ENCODE results near the gene INAFM2.
A peak's percentile ranks its signal among the peaks of the same experiment; 100 is the strongest.

Gene INAFM2

GRCh38 chr15:40306371-40306770, 17.1 kb upstream of the INAFM2 start:
- DNase-seq (ENCODE audit: low read depth in 3 of 3), result no peak

GRCh38 chr15:40306908-40307307, 16.6 kb upstream of the INAFM2 start:
- no peak for DNase-seq (ENCODE audit: low read depth in 3 of 3)

DNA sequence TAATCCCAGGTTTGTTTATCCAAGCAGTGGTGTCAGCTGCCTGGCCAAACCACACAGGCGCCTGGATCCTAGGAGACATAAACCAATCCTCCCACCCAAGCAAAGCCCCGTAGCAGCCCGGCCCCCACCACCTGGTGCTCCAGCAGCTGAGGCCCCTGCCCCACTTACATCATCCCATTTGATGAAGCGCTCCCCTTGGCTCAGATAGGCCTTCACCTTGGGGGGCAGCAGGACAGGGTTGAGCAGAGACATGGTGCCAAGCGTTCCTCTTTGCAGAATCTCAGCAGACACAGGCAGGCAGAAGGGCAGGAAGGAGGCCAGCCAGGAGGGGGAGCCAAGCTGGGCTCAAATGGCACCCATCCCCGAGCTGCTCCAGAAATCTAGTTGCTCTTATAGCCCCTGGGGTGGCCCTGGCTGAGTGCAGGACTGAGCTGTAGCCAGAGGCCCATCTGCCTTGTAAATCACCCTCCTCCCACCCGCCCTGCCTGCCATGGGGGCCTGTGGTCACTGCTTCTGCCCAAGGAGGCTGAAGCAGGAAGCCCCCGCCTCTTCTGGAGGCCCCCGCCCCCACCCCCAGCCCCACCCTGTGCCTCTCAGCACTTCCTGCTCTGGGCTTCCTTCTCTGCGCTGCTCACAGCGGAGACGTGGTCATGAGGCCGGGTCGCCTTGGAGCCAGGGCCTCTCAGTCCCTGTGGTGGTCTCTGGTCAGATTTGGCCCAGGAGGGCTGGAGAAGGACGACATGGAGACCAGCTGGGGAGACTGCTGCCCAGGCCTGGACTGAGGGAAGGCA, 15.9 kb upstream of the INAFM2 start, which contains the start of gene PLCB2:
TSS of gene PLCB2 (minus strand) at position 515 of the 791 bp plus-strand sequence. CDS start at position 252, 263 bp downstream.
- DNase-seq (ENCODE audit: low read depth in 3 of 3), result peak in 2 of 3 experiments; percentile 32 to 61

- no peak for DNase-seq (ENCODE audit: low read depth in 3 of 3)
These were observed 14.1 kb upstream of the INAFM2 start for GRCh38 chr15:40309344-40309862.

- peak in 2 of 3 experiments; percentile 33 to 61 for DNase-seq (ENCODE audit: low read depth in 3 of 3)
These were observed 13.2 kb upstream of the INAFM2 start for GRCh38 chr15:40310001-40310959.

- DNase-seq (ENCODE audit: low read depth in 3 of 3), result no peak
These were observed 12.5 kb upstream of the INAFM2 start for GRCh38 chr15:40310993-40311392.

- DNase-seq (ENCODE audit: low read depth in 3 of 3), result no peak
These were observed 10.9 kb upstream of the INAFM2 start for GRCh38 chr15:40312370-40313158.

- no peak for DNase-seq (ENCODE audit: low read depth in 3 of 3)
These were observed 9.7 kb upstream of the INAFM2 start for GRCh38 chr15:40313531-40314398.

- no peak for DNase-seq (ENCODE audit: low read depth in 3 of 3)
These were observed 8.7 kb upstream of the INAFM2 start for GRCh38 chr15:40314723-40315276.

GRCh38 chr15:40316931-40317330, 6.6 kb upstream of the INAFM2 start:
- DNase-seq (ENCODE audit: low read depth in 3 of 3), result no peak

DNA sequence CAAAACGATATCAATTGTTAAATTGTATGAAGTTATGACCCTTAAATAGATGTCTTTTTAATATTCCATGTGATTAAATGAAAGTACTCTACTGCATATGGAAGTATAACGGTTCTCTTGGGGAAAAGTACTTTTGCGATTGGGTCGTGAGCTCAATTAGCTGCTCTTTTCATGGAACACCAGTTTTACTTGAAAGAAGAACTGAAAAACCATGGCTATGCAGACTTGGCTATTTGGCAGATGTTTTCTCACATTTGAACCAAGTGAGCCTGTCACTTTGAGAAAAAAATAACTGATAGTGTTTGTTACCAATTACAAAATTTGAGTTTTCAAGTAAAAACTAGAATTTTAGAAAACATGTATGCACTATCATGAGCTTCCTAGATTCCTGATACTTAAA, 5.9 kb upstream of the INAFM2 start:
- DNase-seq (ENCODE audit: low read depth in 3 of 3), result no peak

GRCh38 chr15:40320409-40320808, 3.1 kb upstream of the INAFM2 start:
- DNase-seq (ENCODE audit: low read depth in 3 of 3), result no peak

DNA sequence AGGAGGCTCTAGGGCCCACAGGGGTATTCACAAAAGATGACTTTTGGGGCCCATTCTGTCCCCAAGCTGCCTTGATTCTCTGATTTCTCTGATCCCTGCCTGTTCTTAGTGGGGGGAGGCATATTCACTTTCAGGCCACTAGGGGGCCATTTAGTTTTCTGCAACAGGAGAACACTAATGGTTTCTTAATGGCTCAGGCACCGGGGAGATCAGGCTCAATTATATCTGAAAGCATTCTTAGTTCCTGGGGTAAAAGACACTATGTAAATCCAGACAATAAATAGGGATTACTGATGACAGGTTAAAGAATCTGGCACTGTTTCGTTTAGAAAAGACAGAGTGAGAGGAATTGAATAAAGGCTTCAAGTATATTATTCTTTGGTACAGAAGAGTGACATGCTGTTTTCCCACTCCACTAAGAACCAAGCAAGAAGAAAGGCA, 2.5 kb upstream of the INAFM2 start:
- peak in 2 of 3 experiments; percentile 31 to 43 for DNase-seq (ENCODE audit: low read depth in 3 of 3)

- no peak for DNase-seq (ENCODE audit: low read depth in 3 of 3)
These were observed 807 bp upstream of the INAFM2 start for GRCh38 chr15:40322531-40323238.

- DNase-seq (ENCODE audit: low read depth in 3 of 3), result peak in 1 of 3 experiments; percentile 26
These were observed 753 bp downstream of the INAFM2 start for GRCh38 chr15:40323953-40324937.

- DNase-seq (ENCODE audit: low read depth in 3 of 3), result no peak
These were observed 1.7 kb downstream of the INAFM2 start for GRCh38 chr15:40325188-40325587.

DNA sequence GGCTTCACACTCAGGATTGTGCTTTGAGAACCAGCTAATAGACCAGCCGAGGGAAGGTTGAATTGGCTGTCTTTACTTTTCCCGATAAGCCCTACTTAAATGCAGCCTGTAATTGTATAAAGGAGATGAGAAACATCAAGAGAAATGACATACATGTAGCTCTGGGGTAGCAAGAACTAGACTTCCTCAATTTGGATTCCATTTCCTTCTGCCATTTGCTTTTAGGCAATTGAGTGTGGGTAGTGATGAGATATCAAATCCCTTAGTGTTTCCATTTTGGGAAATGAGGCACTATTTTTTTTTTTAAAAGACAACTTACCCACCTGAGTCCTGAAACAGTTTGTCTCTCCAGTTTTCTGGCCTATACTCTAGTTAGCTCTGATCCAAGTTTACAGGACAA, 2.2 kb downstream of the INAFM2 start:
- no peak for DNase-seq (ENCODE audit: low read depth in 3 of 3)

DNA sequence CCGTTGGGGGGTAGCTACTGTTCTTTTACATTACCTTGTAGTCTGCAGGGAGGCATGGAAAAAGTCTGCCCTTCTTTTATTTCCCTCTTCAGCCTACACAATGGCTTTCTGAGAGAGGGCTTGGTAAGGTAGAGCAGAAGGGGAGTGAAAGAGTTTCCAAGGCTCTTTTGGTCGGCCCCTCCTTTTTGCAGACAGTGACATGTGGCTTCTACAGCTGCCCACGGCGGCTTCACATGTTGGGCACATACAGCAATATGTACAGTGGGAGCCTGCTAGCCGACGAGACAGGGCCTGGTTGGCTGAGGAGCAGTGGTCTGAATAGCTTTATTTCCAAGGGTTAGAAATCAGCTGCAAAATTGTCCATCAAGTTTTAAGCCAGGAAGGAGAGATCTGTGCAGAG, 4.0 kb downstream of the INAFM2 start:
- DNase-seq (ENCODE audit: low read depth in 3 of 3), result no peak

All from stimulated activated CD4-positive, alpha-beta T cell treated with anti-CD3 and anti-CD28 coated beads, TNF-alpha, amount 100 ng/mL, for 24 hours (primary cell).